Thyroid gland (tissue), 4 donors: ENCODE results near the gene UBL5. TPM values are rescaled to one million over a fixed set of nuclear protein-coding genes. Genes with fewer than 3 reads are reported as not detected.

Experiments
- DNase-seq, 2 donors: peaks; one replicate each; pipeline ENCODE4 v3.0.0-alpha.2; 2019
- H3K27ac ChIP-seq, 3 donors: fragments of 200-600 bp; sonication (generic); 1 replicate in 2 of 3; 2 replicates in 1 of 3; pipeline ENCODE4 v1.5.1; 2016 to 2019; ENCODE audit warnings: mild to moderate bottlenecking in 1 of 3, moderate library complexity in 1 of 3
- H3K27me3 ChIP-seq: fragments of 200-600 bp; sonication (generic); one replicate; pipeline ENCODE4 v1.5.1; 2019
- H3K36me3 ChIP-seq, 2 donors: fragments of 200-600 bp; sonication (generic); one replicate each; pipeline ENCODE4 v1.5.1; 2016 to 2019
- H3K4me1 ChIP-seq, 2 donors: fragments of 200-600 bp; sonication (generic); one replicate each; pipeline ENCODE4 v1.5.1; 2017 to 2019
- H3K4me3 ChIP-seq, 3 donors: fragments of 200-600 bp; sonication (generic); replicated peaks in 1 of 3; 1 replicate in 2 of 3; 2 replicates in 1 of 3; pipeline ENCODE4 v1.5.1; 2016; ENCODE audit warnings: mild to moderate bottlenecking in 1 of 3
- H3K9me3 ChIP-seq: fragments of 200-600 bp; sonication (generic); one replicate; pipeline ENCODE4 v1.5.1; 2017
- POLR2A ChIP-seq, 2 donors: fragments of 450-650 bp; IDR thresholded peaks; one replicate each; pipeline ENCODE4 v1.6.1; 2017; ENCODE audit warnings: antibody characterized with exemption in 2 of 2, mild to moderate bottlenecking in 2 of 2, moderate library complexity in 1 of 2
- WGBS, 2 donors: methylation state at CpG; one replicate each; pipeline ENCODE4 v1.1.5; 2017; 5-methylcytosine and 5-hydroxymethylcytosine counted together
- intact Hi-C: fragments of 100-400 bp; cut with DNase I; formaldehyde crosslinking; loops from one replicate; pipeline ENCODE4 v1.15.1; 2023
- total RNA-seq, 4 donors: library from RNA; depleted of rRNA; stranded (reverse); fragments of >200 nt; gene quantifications; one replicate each; pipeline ENCODE4 v1.2.3, GENCODE V29; 2016
- TF ChIP-seq, protein P1 (sequence below), 6 experiments: fragments of 200-600 bp in 3 of 6; fragments of 450-650 bp in 3 of 6; sonication (generic) in 3 of 6; IDR thresholded peaks; one replicate each; pipeline ENCODE4 v1.5.1; 2016 to 2019; ENCODE audit warnings: antibody characterized with exemption in 6 of 6, mild to moderate bottlenecking in 2 of 6, inconsistent platforms in 1 of 6, moderate library complexity in 1 of 6

The UBL5 gene
- total RNA-seq, 4 donors from 2014 or later: 141 to 743 (median 475) TPM

DNA sequence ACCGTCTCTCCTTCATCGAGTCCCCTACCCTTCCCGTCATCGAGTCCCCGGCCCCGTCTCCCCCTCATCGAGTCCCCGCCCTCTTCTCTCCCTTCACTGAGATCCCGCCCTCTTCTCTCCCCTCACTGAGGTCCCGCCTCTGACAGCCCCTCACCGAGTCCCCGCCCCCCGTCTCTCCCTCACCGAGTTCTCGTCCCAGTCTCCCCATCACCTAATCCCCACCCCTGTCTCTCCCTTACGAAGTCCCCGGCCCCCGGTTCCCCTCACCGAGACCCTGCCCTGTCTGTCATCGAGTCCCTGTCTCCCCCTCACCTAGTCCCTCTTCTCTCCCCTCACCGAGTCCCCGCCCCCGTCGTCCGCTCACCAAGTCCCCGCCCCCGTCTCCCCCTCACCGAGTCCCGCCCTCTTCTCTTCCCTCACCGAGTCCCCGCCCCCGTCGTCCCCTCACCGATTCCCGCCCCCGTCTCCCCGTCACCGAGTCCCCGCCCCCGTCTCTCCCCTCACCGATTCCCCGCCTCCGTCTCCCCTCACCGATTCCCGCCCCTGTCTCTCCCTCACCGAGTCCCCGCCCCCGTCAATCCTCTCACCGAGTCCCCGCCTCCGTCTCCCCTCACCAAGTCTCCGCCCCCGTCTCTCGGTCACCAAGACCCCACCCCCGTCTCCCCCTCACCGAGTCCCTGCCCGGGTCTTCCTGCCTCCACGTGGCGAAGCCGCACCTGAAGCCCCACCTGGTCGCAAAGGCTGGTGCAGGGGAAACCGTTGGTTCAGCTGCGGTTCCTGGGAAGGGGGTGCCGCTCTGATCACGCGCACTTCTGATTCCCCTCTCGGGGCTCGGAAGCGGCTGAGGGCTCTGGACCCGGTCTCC lies 35.3 kb upstream of the UBL5 start:
- 1 to 5% methylated on average over 23 to 34 of the region's 70 CpGs for WGBS, 2 donors
- TF ChIP-seq, protein P1, sequence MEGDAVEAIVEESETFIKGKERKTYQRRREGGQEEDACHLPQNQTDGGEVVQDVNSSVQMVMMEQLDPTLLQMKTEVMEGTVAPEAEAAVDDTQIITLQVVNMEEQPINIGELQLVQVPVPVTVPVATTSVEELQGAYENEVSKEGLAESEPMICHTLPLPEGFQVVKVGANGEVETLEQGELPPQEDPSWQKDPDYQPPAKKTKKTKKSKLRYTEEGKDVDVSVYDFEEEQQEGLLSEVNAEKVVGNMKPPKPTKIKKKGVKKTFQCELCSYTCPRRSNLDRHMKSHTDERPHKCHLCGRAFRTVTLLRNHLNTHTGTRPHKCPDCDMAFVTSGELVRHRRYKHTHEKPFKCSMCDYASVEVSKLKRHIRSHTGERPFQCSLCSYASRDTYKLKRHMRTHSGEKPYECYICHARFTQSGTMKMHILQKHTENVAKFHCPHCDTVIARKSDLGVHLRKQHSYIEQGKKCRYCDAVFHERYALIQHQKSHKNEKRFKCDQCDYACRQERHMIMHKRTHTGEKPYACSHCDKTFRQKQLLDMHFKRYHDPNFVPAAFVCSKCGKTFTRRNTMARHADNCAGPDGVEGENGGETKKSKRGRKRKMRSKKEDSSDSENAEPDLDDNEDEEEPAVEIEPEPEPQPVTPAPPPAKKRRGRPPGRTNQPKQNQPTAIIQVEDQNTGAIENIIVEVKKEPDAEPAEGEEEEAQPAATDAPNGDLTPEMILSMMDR (IDR thresholded peaks at IDR 0.05): no peak
- TF ChIP-seq POLR2A (IDR thresholded peaks at IDR 0.05): peak in 1 of 2 donors; percentile 39
- peak; percentile 96 to 97 for DNase-seq
- H3K4me1 ChIP-seq: peaks cover 6 to 11% of the 10 kb centered on the region in 2 donors
- H3K4me3 ChIP-seq: peak overlapping the region; percentile 56 to 69 (median 68)
- H3K36me3 ChIP-seq: no peaks in the 10 kb centered on the region
- H3K9me3 ChIP-seq: no peaks in the 10 kb centered on the region
- H3K27ac ChIP-seq: peak overlapping the region; percentile 90 to 96 (median 93)
- intact Hi-C loops: loop anchor here (1.0 to 10.0 kb wide), 2 partner anchors 27 to 468 kb away; partner anchors contain the start of genes FBXL12 and ZNF559
- H3K27me3 ChIP-seq: no peaks in the 10 kb centered on the region

DNA sequence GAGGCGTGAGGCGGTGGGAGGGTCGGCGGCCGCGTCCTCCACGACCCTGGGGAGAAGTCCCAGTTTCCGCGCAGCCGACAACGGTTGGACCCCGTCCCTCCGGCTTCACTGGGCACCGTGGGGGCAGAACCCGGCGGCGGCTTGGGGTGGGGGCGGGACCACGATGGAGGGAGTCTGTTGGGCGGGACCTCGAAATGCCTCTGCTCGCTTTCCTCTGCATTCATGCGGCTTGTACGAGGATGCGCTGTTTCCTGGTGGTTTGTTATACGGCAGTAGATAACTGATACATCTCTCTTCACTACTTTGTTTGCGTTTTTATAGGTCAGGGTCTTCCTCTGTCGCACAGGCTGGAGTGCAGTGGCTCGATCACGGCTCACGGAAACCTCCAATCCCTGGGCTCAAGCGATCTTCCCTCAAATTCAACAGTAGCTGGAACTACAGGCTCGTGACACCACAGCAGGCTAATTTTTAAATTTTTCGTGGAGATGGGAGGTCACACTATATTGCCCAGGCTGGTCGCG lies 34.6 kb upstream of the UBL5 start:
- H3K27me3 ChIP-seq: no peaks in the 10 kb centered on the region
- intact Hi-C loops: loop anchor here (10.0 kb wide), 1 partner anchor 468 kb away; the partner anchor contains the start of gene ZNF559
- TF ChIP-seq, protein P1 (IDR thresholded peaks at IDR 0.05): no peak
- no peak for TF ChIP-seq POLR2A (IDR thresholded peaks at IDR 0.05)
- DNase-seq: peak; percentile 63 to 65
- WGBS, 2 donors: 17 to 32% methylated on average over 17 to 24 of the region's 36 CpGs
- peak overlapping the region; percentile 56 to 69 (median 68) for H3K4me3 ChIP-seq
- peak overlapping the region; percentile 66 to 93 (median 75) for H3K27ac ChIP-seq
- H3K36me3 ChIP-seq: no peaks in the 10 kb centered on the region
- H3K4me1 ChIP-seq: peaks cover 6 to 11% of the 10 kb centered on the region in 2 donors
- no peaks in the 10 kb centered on the region for H3K9me3 ChIP-seq

DNA sequence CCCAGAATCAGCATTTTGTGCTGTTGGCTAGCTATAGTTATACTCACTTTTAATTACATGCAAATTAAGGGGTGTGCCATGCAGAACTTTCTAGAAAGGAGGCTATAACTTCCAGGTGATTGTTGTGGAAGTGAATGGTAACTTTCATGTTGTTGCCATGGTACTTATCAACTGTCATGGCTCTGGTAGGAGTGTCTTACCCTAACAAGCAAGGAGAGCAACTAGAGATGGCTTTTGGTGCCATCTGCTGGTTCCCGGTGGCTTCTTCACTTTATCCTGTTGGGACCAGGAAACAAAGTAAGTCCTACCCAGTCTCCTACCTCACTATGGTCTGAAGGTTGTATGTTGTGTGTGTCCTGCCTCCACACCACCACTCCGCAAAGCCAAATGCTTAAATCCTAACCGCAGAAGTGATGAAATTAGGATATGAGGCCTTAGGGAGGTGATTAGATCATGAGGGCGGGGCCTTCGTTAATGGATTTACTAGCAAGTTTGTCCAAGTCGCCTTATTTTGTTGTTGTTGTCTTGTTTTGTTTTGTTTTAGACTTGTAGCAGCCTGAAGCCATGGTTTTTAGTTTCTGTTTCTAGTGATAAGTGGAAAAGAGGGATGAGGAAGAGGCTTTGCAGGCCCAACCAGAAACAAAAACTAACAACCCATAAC lies 31.5 kb upstream of the UBL5 start:
- Histone ChIP-seq H3K9me3 (no peaks in the 10 kb centered on the region), H3K36me3 (no peaks in the 10 kb centered on the region), H3K27me3 (no peaks in the 10 kb centered on the region), H3K27ac (no peak overlapping the region), H3K4me1 (peaks cover 3 to 5% of the 10 kb centered on the region in 2 donors), H3K4me3 (no peak overlapping the region)
- 53 to 54% methylated on average over 6 of the region's 6 CpGs for WGBS, 2 donors
- intact Hi-C loops: loop anchor here (10.0 kb wide), 1 partner anchor 471 kb away; the partner anchor contains the start of gene ZNF559
- peak; percentile 86 to 88 for DNase-seq
- TF ChIP-seq, protein P1 (IDR thresholded peaks at IDR 0.05): peak; percentile 43 to 92 (median 87)
- no peak for TF ChIP-seq POLR2A (IDR thresholded peaks at IDR 0.05)

DNA sequence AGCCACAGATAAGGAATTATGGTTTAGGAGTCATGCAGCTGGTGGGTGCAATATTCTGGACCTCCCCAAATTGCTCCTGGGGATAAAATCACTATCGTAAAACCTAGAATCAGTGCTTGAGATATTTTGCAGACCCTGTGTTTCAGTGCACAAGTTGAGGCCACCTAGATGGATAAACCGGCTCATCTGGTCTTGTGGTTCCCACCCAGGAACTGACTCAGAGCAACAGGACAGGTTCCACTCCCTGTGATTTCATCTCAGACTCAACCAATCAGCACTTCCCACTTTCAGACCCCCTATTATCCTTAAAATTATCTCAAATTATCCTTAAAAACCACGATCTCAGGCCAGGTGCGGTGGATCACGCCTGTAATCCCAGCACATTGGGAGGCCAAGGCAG lies 29.8 kb upstream of the UBL5 start:
- Histone ChIP-seq H3K27ac (no peak overlapping the region), H3K4me3 (no peak overlapping the region), H3K4me1 (peaks cover 0 to 4% of the 10 kb centered on the region in 2 donors), H3K9me3 (no peaks in the 10 kb centered on the region), H3K36me3 (no peaks in the 10 kb centered on the region), H3K27me3 (no peaks in the 10 kb centered on the region)
- TF ChIP-seq, protein P1 (IDR thresholded peaks at IDR 0.05): no peak
- WGBS, 2 donors: 81 to 93% methylated on average over 5 of the region's 5 CpGs
- no peak for DNase-seq
- intact Hi-C loops: loop anchor here (2.0 to 10.0 kb wide), 2 partner anchors 173 to 473 kb away; partner anchors contain the start of gene ZNF559
